ENCODE measurements around the gene BBS12. TPM values are rescaled to one million over a fixed set of nuclear protein-coding genes. Genes with fewer than 3 reads are reported as not detected.

BBS12 gene
- total and polyA plus RNA-seq, 2 donors from 2014 or later, result 8.3 to 9.9 TPM

DNA sequence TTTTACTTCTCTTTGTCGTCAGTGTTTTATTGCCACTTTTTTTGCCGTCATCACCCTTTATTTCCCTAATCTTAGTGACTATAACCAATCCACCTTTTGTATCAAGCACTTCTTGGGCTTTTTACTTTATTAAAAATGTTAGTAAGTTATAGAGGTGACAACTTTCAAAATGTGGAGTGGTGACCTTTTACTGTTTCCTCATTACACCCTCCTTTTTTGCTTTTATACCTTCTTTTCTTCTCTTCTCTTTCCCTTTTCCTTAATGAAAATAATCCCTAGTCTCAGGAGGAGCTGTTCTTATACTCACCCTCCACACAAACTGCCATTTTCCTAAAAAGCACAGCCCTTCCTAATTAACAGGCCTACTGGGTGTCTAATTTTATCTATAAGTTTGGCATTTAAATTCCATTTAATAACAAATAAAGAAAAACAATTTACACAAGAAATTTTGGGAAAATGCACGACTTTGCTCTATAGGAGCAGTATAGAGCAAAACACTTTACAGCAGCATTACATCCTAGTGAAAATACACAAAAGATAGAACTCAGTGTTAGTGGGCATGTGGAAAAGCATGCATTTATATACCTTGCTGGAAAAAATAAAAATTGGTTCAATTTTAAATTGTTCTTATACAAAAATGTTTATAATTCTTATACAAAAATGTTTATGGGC, 27.3 kb downstream of the BBS12 start:
- H3K4me1 ChIP-seq (ENCODE audit: control insufficient read depth in 2 of 3, insufficient read depth in 2 of 3, low read depth in 1 of 3, low read length in 3 of 3), result peaks cover 0 to 4% (median 0%) of the 10 kb centered on the region in 3 donors
- no peaks in the 10 kb centered on the region for H3K36me3 ChIP-seq (ENCODE audit: control insufficient read depth in 2 of 3, insufficient read depth in 3 of 3, low read length in 3 of 3)
- H3K9me3 ChIP-seq (ENCODE audit: control insufficient read depth in 2 of 3, insufficient read depth in 1 of 3, low read length in 3 of 3), result no peaks in the 10 kb centered on the region
- FAIRE-seq (no peak), DNase-seq (no peak)
- H3K27me3 ChIP-seq (ENCODE audit: control insufficient read depth, insufficient read depth, low read length), result no peaks in the 10 kb centered on the region
- H3K9ac ChIP-seq (ENCODE audit: low read length in 3 of 3), result no peak overlapping the region
- no peak overlapping the region for H3K4me3 ChIP-seq (ENCODE audit: low read length in 3 of 3)
- intact Hi-C loops (cut with DNase I), result loop anchor here (10.0 kb wide), 1 partner anchor 155 kb away; no protein-coding TSS in a partner anchor
- no peak overlapping the region for H3K27ac ChIP-seq (ENCODE audit: low read depth in 2 of 2, low read length in 2 of 2)
- TF ChIP-seq, protein P1, sequence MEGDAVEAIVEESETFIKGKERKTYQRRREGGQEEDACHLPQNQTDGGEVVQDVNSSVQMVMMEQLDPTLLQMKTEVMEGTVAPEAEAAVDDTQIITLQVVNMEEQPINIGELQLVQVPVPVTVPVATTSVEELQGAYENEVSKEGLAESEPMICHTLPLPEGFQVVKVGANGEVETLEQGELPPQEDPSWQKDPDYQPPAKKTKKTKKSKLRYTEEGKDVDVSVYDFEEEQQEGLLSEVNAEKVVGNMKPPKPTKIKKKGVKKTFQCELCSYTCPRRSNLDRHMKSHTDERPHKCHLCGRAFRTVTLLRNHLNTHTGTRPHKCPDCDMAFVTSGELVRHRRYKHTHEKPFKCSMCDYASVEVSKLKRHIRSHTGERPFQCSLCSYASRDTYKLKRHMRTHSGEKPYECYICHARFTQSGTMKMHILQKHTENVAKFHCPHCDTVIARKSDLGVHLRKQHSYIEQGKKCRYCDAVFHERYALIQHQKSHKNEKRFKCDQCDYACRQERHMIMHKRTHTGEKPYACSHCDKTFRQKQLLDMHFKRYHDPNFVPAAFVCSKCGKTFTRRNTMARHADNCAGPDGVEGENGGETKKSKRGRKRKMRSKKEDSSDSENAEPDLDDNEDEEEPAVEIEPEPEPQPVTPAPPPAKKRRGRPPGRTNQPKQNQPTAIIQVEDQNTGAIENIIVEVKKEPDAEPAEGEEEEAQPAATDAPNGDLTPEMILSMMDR (IDR thresholded peaks at IDR 0.05; ENCODE audit: borderline replicate concordance, extremely low read depth, insufficient read depth), result no peak

DNA sequence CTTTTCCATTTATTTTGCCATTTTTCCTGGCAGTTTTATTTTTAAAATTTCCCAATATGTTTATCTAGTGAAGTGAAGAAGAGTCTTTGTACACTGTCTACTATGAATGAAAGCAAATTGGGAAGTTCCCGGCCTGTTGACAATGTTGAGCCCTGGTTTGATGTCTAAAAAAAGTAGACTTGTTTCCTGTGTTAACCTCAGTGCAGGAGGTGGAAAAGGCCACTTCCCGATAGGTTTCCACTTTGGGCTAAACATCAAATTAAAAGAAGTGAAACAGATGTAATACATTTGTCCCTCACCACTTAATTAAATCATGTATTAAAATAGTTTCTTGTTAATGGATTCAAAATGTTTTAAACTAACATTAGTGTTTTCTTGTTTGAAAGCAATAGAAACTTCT, 30.0 kb downstream of the BBS12 start:
- no peak overlapping the region for H3K4me3 ChIP-seq (ENCODE audit: low read length in 3 of 3)
- intact Hi-C loops (cut with DNase I), result no loop called here
- DNase-seq, result no peak
- peaks cover 0 to 7% (median 0%) of the 10 kb centered on the region in 3 donors for H3K4me1 ChIP-seq (ENCODE audit: control insufficient read depth in 2 of 3, insufficient read depth in 2 of 3, low read depth in 1 of 3, low read length in 3 of 3)
- no peaks in the 10 kb centered on the region for H3K9me3 ChIP-seq (ENCODE audit: control insufficient read depth in 2 of 3, insufficient read depth in 1 of 3, low read length in 3 of 3)
- H3K27ac ChIP-seq (ENCODE audit: low read depth in 2 of 2, low read length in 2 of 2), result no peak overlapping the region
- H3K27me3 ChIP-seq (ENCODE audit: control insufficient read depth, insufficient read depth, low read length), result no peaks in the 10 kb centered on the region
- TF ChIP-seq, protein P1 (IDR thresholded peaks at IDR 0.05; ENCODE audit: borderline replicate concordance, extremely low read depth, insufficient read depth), result no peak
- H3K9ac ChIP-seq (ENCODE audit: low read length in 3 of 3), result no peak overlapping the region
- no peaks in the 10 kb centered on the region for H3K36me3 ChIP-seq (ENCODE audit: control insufficient read depth in 2 of 3, insufficient read depth in 3 of 3, low read length in 3 of 3)
- no peak for FAIRE-seq

DNA sequence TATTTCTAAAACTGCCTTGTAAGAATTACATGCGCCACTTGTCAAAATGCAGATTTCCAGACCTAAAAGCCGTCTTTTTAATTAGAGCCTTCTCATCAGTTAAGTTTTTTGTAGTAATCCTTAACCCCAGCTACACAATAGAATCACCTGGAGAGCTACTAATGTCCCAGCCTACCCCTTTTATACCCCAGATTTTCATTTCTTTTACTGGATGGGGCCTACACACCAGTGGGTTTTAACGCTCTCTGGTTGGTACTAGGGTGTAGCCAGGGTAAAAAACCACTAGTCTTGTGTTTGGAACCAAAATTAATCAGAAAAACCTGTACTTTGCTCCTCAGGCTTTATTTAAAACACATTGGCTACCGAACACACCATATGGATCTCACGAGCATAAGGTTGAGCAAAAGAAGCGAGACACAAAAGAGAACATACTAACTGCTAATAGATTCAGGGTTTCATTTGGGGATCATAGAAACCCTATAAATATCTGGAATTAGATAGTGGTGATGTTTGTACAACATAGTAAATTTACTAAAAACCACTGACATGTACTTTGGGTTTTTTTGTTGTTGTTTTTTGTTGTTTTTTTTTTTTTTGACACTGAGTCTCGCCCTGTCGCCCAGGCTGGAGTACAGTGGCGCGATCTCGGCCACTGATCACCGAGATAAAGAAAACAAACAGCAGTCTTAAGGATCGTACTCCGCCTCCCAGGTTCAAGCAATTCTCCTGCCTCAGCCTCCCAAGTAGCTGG, 30.6 kb downstream of the BBS12 start:
- Histone ChIP-seq H3K9ac (ENCODE audit: low read length in 3 of 3) (no peak overlapping the region), H3K36me3 (ENCODE audit: control insufficient read depth in 2 of 3, insufficient read depth in 3 of 3, low read length in 3 of 3) (no peaks in the 10 kb centered on the region), H3K27me3 (ENCODE audit: control insufficient read depth, insufficient read depth, low read length) (no peaks in the 10 kb centered on the region), H3K4me1 (ENCODE audit: control insufficient read depth in 2 of 3, insufficient read depth in 2 of 3, low read depth in 1 of 3, low read length in 3 of 3) (peaks cover 0 to 4% (median 0%) of the 10 kb centered on the region in 3 donors), H3K4me3 (ENCODE audit: low read length in 3 of 3) (no peak overlapping the region), H3K9me3 (ENCODE audit: control insufficient read depth in 2 of 3, insufficient read depth in 1 of 3, low read length in 3 of 3) (no peaks in the 10 kb centered on the region), H3K27ac (ENCODE audit: low read depth in 2 of 2, low read length in 2 of 2) (no peak overlapping the region)
- intact Hi-C loops (cut with DNase I), result no loop called here
- TF ChIP-seq, protein P1 (IDR thresholded peaks at IDR 0.05; ENCODE audit: borderline replicate concordance, extremely low read depth, insufficient read depth), result no peak
- DNase-seq (no peak), FAIRE-seq (no peak)

Measured in kidney (tissue), 14 donors.